Activated CD8-positive, alpha-beta memory T cell treated with anti-CD3 and anti-CD28 coated beads, Interleukin-2, amount 10 ng/mL, durations not matched to agents 7 days and 5 days (primary cell): ENCODE results near the gene SLC35A2. TPM values are rescaled to one million over a fixed set of nuclear protein-coding genes. Genes with fewer than 3 reads are reported as not detected.
"Not testable (repeated sequence)": the region's sequence is repeated elsewhere in the genome, so short reads cannot be mapped to it uniquely, and the experiment has no call there.

Source experiments
- ATAC-seq: fragments of 150-1000 bp; cut with Tn5 transposase; one replicate; pipeline ENCODE4 v1.10.0; 2021; ENCODE audit warnings: moderate library complexity
- CTCF ChIA-PET: fragments of 350-600 bp; sonication (Branson Sonifier 250); formaldehyde crosslinking; loops from one replicate; lab custom pipeline; 2021; ENCODE audit warnings: antibody characterized with exemption; lab: Charles Lee
- DNase-seq: peaks from one replicate; pipeline ENCODE4 v3.0.0-alpha.2; 2020
- H3K27ac Mint-ChIP-seq: one replicate; pipeline ENCODE4 v1.8.0; 2021; ENCODE audit warnings: mild to moderate bottlenecking, mixed read lengths
- H3K27me3 Mint-ChIP-seq: one replicate; pipeline ENCODE4 v1.8.0; 2021; ENCODE audit warnings: mixed read lengths
- H3K36me3 Mint-ChIP-seq: one replicate; pipeline ENCODE4 v1.8.0; 2021; ENCODE audit warnings: mild to moderate bottlenecking, mixed read lengths
- H3K4me1 Mint-ChIP-seq: one replicate; pipeline ENCODE4 v1.8.0; 2021; ENCODE audit warnings: mixed read lengths
- H3K4me3 Mint-ChIP-seq: one replicate; pipeline ENCODE4 v1.8.0; 2021; ENCODE audit warnings: mild to moderate bottlenecking, moderate library complexity, mixed read lengths
- H3K9me3 Mint-ChIP-seq: one replicate; pipeline ENCODE4 v1.8.0; 2022; ENCODE audit warnings: low read depth, mixed read lengths
- total RNA-seq, 2 experiments: library from RNA; stranded (reverse); gene quantifications; one replicate each; pipeline ENCODE4 v1.2.3, GENCODE V29; 2021

Gene SLC35A2
- total RNA-seq, 2 experiments from 2014 or later = 13.0 to 21.0 TPM

GRCh38 chrX:48892896-48893295 is 18.6 kb downstream of the SLC35A2 start:
- Mint-ChIP-seq H3K9me3 (no peaks in the 10 kb centered on the region), H3K27me3 (no peaks in the 10 kb centered on the region), H3K4me1 (peaks cover 30% of the 10 kb centered on the region), H3K27ac (peak overlapping the region; percentile 28), H3K36me3 (peaks cover 3% of the 10 kb centered on the region), H3K4me3 (no peak overlapping the region)
- no peak for DNase-seq
- CTCF ChIA-PET = interaction anchor here (0.9 to 1.8 kb wide), 3 partner anchors 24 to 52 kb away, joined by 3 to 4 read pairs (median 4); no protein-coding TSS in a partner anchor
- no peak for ATAC-seq

DNA sequence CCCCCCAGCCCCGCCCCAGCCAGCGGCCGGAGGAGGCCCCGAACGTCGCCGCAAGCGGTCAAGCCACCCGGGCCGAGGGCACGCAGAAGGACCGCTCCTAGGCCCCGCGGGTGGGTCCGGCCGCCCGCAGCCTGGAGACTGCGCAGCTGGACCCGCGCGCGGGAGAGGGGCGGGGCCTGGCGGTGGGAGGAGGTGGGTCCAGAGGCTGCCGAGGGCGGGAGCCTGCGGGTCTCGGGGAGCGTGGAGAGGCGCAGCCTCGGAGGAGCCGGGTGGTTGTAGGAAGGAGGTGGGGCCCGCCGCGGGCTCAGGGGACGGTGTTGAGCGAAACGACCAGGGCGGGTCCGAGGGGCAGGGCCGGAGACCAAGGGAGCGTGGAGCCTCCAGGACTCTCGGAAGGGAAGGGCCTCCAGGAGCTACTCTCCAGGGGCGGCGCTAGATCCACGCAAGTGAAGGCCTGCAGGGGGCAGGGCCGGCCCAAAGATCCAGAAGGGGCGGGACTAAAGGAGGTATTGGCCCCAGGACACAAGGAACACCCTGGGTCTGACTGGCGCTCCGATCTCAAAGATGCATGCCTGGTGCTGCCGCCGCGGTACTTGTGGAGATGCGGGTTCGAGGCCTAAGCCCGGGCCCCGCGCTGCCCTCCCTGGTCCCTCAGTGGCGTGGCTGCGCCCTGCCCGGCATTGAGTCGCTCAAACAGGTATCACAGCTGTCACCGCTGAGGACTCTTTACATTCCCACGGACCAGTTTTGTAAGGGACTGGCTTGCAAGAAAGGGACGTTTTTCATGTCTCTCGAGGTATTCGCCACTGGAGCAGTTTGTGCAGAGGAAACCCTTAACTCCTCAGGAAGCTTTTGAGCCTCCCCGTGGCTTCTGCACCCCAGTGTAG is 19.8 kb downstream of the SLC35A2 start:
- ATAC-seq (peak; percentile 95), DNase-seq (peak; percentile 85)
- no peaks in the 10 kb centered on the region for H3K27me3 Mint-ChIP-seq
- CTCF ChIA-PET = interaction anchor here (0.7 to 2.4 kb wide), 12 partner anchors 20 to 276 kb away, joined by 3 to 7 read pairs (median 4); partner anchors contain the start of genes OTUD5 and SLC35A2
- H3K4me3 Mint-ChIP-seq = peak overlapping the region; percentile 75
- peaks cover 3% of the 10 kb centered on the region for H3K36me3 Mint-ChIP-seq
- H3K4me1 Mint-ChIP-seq = peaks cover 26% of the 10 kb centered on the region
- peak overlapping the region; percentile 72 for H3K27ac Mint-ChIP-seq
- H3K9me3 Mint-ChIP-seq = no peaks in the 10 kb centered on the region

DNA sequence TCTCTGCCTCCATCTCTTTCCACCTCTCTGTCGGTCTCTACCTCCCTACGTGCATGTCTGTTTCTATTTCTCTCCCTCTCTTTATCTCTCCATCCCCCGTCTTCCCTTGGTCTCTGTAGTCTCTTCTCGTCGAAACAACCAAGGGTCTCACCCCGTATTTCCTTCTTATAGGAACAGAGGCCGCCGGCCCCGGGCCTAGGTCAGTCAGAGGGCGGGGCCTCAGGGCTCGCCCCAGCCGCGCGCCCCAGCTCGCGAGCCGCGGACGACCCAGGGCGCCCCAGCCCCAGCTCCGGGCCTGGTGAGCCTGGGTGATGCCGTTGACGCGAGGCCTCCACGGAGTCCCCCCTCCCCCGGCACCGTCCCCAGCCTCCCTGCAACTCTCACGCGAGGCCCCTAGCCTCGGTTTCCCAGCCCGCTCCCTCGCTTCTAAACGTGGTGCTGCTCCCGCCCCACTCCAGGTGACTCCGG is 20.5 kb downstream of the SLC35A2 start:
- H3K36me3 Mint-ChIP-seq = peaks cover 3% of the 10 kb centered on the region
- H3K9me3 Mint-ChIP-seq = no peaks in the 10 kb centered on the region
- ATAC-seq (peak; percentile 50), DNase-seq (no peak)
- H3K27me3 Mint-ChIP-seq = no peaks in the 10 kb centered on the region
- H3K4me1 Mint-ChIP-seq = peaks cover 21% of the 10 kb centered on the region
- peak overlapping the region; percentile 66 for H3K27ac Mint-ChIP-seq
- CTCF ChIA-PET = interaction anchor here (0.7 to 2.4 kb wide), 9 partner anchors 21 to 276 kb away, joined by 3 to 7 read pairs (median 4); partner anchors contain the start of genes OTUD5 and SLC35A2
- peak overlapping the region; percentile 75 for H3K4me3 Mint-ChIP-seq

- CTCF ChIA-PET = interaction anchor here (1.2 to 2.4 kb wide), 5 partner anchors 21 to 242 kb away, joined by 3 to 7 read pairs (median 5); partner anchors contain the start of gene SLC35A2
- H3K36me3 Mint-ChIP-seq = peaks cover 3% of the 10 kb centered on the region
- H3K27me3 Mint-ChIP-seq = no peaks in the 10 kb centered on the region
- no peak for DNase-seq
- peaks cover 19% of the 10 kb centered on the region for H3K4me1 Mint-ChIP-seq
- H3K9me3 Mint-ChIP-seq = no peaks in the 10 kb centered on the region
- H3K4me3 Mint-ChIP-seq = peak overlapping the region; percentile 75
- no peak for ATAC-seq
- peak overlapping the region; percentile 66 for H3K27ac Mint-ChIP-seq
Measured at GRCh38 chrX:48890296-48890925, 21.0 kb downstream of the SLC35A2 start.

DNA sequence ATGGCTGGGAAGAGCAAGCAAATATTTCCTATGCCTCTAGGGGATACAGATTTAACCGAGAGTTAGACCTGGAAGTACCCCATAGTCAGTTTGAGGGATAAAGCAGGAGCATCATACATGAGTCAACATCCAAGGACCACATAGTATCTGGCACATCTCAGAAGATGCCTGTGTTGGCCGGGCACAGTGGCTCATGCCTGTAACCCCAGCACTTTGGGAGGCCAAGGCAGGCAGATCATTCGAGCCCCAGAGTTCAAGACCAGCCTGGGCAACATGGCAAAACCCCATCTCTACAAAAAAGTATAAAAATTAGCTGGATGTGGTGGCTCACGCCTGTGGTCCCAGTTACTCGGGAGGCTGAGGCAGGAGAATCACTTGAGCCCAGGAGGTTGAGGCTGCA is 24.9 kb downstream of the SLC35A2 start:
- not testable (repeated sequence) for ATAC-seq, H3K36me3 Mint-ChIP-seq, H3K9me3 Mint-ChIP-seq, H3K4me1 Mint-ChIP-seq, H3K4me3 Mint-ChIP-seq, H3K27me3 Mint-ChIP-seq, DNase-seq, H3K27ac Mint-ChIP-seq
- CTCF ChIA-PET = interaction anchor here (0.9 kb wide), 1 partner anchor 238 kb away, joined by 3 read pairs; no protein-coding TSS in a partner anchor

GRCh38 chrX:48883729-48884128 is 27.7 kb downstream of the SLC35A2 start:
- Mint-ChIP-seq H3K9me3 (no peaks in the 10 kb centered on the region), H3K27me3 (peaks cover 3% of the 10 kb centered on the region), H3K4me3 (no peak overlapping the region), H3K4me1 (no peaks in the 10 kb centered on the region), H3K27ac (no peak overlapping the region), H3K36me3 (no peaks in the 10 kb centered on the region)
- no peak for ATAC-seq
- CTCF ChIA-PET = no interaction called here
- DNase-seq = no peak

DNA sequence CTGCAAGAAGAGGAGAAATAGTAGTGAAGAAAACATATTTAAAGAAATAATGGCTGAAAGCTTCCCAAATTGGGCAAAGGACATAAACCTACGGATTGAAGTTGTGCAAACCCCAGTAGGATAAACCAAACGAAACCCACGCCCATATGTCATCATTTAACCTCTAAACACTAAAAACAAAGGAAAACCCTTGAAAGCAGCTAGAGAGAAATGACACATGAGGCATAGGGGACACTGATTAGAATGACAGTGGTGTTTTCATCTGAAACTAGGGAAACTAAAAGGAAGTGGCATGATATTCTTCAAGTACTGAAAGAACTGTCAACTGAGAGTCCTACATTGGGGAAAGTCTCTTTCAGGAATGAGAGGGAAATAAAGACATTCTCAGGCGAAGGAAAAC is 34.5 kb downstream of the SLC35A2 start:
- H3K4me3 Mint-ChIP-seq, DNase-seq, H3K36me3 Mint-ChIP-seq, H3K27ac Mint-ChIP-seq, H3K4me1 Mint-ChIP-seq, CTCF ChIA-PET, ATAC-seq, H3K9me3 Mint-ChIP-seq: not testable (repeated sequence)
- peaks cover 11% of the 10 kb centered on the region for H3K27me3 Mint-ChIP-seq

- not testable (repeated sequence) for H3K27me3 Mint-ChIP-seq, ATAC-seq
Measured at GRCh38 chrX:48872017-48872416, 39.4 kb downstream of the SLC35A2 start.

DNA sequence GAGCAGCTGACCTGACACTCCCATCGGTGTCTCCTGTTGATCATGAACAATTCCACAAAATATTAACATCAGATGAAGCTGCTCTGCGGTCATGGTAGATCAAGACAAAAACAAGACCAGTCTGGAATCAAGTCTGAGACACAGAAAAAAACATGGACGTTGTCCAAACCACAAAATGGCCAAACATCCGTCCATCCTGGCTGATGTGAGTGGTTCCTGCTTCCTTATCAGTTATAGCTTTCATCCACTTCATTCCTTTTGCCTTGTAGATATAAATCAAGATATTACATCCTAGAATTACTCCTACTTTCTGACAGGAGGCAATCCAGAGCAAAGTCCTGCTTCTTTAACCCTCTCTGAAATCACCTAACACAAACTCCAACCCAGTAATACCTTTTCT is 47.2 kb downstream of the SLC35A2 start:
- Mint-ChIP-seq H3K27me3 (peaks cover 14% of the 10 kb centered on the region), H3K9me3 (no peaks in the 10 kb centered on the region), H3K36me3 (no peaks in the 10 kb centered on the region), H3K27ac (no peak overlapping the region), H3K4me3 (no peak overlapping the region), H3K4me1 (no peaks in the 10 kb centered on the region)
- CTCF ChIA-PET = no interaction called here
- DNase-seq (no peak), ATAC-seq (no peak)

More at GRCh38 chrX:48872017-48872416, 39.4 kb downstream of the SLC35A2 start:
- H3K36me3 Mint-ChIP-seq, DNase-seq, CTCF ChIA-PET, H3K4me1 Mint-ChIP-seq, H3K4me3 Mint-ChIP-seq, H3K27ac Mint-ChIP-seq, H3K9me3 Mint-ChIP-seq: not testable (repeated sequence)

- H3K4me1 Mint-ChIP-seq = peaks cover 5% of the 10 kb centered on the region
- CTCF ChIA-PET = no interaction called here
- H3K27ac Mint-ChIP-seq = no peak overlapping the region
- peaks cover 11% of the 10 kb centered on the region for H3K27me3 Mint-ChIP-seq
- H3K4me3 Mint-ChIP-seq = no peak overlapping the region
- H3K9me3 Mint-ChIP-seq = no peaks in the 10 kb centered on the region
- ATAC-seq (no peak), DNase-seq (no peak)
- H3K36me3 Mint-ChIP-seq = peaks cover 1% of the 10 kb centered on the region
Measured at GRCh38 chrX:48854898-48855297, 56.5 kb downstream of the SLC35A2 start.

DNA sequence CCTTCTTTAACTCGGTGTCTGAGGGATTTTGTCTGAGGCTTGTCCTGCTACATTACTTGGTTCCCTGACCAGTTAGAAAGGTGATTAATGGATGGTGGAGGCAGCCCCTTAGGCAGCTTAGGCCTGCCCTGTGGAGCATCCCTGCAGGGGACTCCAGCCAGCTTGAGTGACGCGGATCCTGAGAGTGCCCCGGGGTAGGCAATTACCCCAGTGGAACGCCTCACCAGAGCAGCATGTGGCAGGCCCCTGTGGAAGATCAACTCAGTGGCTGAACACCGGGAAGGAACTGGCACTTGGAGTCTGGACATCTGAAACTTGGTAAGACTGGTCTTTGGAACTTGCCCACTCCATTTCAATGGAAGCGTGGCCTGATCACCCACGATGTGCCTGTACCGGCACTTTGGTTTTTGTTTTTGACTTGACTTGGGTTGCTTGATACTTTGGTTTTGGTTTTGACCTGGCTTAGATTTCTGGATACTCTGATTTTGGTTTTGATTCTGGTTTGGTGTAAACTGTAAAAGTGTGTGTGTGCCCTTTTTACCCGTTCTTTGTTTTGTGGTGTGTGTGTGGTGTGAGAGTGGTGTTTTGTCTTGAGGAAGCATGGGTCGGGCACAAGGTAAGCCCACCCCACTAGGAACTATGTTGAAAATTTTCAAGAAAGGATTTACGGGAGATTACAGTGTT is 57.2 kb downstream of the SLC35A2 start:
- ATAC-seq, H3K36me3 Mint-ChIP-seq, H3K4me1 Mint-ChIP-seq, DNase-seq, CTCF ChIA-PET, H3K4me3 Mint-ChIP-seq, H3K9me3 Mint-ChIP-seq, H3K27ac Mint-ChIP-seq: not testable (repeated sequence)
- H3K27me3 Mint-ChIP-seq = peaks cover 12% of the 10 kb centered on the region

- H3K9me3 Mint-ChIP-seq, ATAC-seq, CTCF ChIA-PET, H3K4me3 Mint-ChIP-seq, H3K4me1 Mint-ChIP-seq, H3K27ac Mint-ChIP-seq, DNase-seq, H3K36me3 Mint-ChIP-seq: not testable (repeated sequence)
- H3K27me3 Mint-ChIP-seq = peaks cover 16% of the 10 kb centered on the region
Measured at GRCh38 chrX:48853494-48853893, 58.0 kb downstream of the SLC35A2 start.
